HTR-8/SVneo (cell line): ENCODE measurements around the gene FBXO44.

Experiments used
- DNase-seq: peaks from one replicate; pipeline ENCODE4 v3.0.0; 2011; ENCODE audit warnings: low spot score, mixed read lengths; ENCODE audit not compliant: insufficient read length
- FAIRE-seq: peaks from 2 replicates; lab custom pipeline; 2011; peaks lifted over from hg19 to GRCh38; lab: Jason Lieb, UNC

The FBXO44 gene

GRCh38 chr1:11654939-11655808 lies 497 bp downstream of the FBXO44 start:
- FAIRE-seq (no peak), DNase-seq (no peak)

GRCh38 chr1:11657654-11658053 lies 3.0 kb downstream of the FBXO44 start:
- DNase-seq (no peak), FAIRE-seq (no peak)

DNA sequence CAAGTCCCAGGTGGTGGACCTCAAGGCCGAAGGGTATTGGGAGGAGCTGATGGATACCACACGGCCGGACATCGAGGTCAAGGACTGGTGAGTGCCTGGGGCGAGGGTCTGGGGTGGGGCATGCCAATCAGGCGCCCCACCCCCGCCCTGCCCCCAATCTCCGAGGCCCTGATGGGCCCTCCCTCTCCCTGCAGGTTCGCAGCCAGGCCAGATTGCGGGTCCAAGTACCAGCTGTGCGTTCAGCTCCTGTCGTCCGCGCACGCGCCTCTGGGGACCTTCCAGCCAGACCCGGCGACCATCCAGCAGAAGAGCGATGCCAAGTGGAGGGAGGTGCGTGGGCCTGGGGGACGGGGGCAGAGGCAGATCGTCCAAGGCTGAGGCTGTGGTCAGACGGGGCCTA lies 3.9 kb downstream of the FBXO44 start:
- DNase-seq: no peak
- FAIRE-seq: no peak

- FAIRE-seq (no peak), DNase-seq (no peak)
Measured at GRCh38 chr1:11659748-11660147, 5.1 kb downstream of the FBXO44 start.

DNA sequence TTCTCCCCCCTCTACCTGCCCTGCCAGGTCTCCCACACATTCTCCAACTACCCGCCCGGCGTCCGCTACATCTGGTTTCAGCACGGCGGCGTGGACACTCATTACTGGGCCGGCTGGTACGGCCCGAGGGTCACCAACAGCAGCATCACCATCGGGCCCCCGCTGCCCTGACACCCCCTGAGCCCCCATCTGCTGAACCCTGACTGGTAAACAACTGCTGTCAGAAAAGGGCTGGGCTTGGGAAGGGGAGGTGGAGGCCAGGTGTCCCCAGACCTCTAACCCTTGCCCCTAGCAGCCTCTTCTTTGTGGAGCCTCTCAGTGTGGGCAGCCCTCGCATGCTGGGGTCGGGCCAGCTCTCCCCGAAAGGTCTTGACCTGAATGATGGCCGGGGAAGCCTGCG lies 6.4 kb downstream of the FBXO44 start:
- FAIRE-seq (no peak), DNase-seq (no peak)

DNA sequence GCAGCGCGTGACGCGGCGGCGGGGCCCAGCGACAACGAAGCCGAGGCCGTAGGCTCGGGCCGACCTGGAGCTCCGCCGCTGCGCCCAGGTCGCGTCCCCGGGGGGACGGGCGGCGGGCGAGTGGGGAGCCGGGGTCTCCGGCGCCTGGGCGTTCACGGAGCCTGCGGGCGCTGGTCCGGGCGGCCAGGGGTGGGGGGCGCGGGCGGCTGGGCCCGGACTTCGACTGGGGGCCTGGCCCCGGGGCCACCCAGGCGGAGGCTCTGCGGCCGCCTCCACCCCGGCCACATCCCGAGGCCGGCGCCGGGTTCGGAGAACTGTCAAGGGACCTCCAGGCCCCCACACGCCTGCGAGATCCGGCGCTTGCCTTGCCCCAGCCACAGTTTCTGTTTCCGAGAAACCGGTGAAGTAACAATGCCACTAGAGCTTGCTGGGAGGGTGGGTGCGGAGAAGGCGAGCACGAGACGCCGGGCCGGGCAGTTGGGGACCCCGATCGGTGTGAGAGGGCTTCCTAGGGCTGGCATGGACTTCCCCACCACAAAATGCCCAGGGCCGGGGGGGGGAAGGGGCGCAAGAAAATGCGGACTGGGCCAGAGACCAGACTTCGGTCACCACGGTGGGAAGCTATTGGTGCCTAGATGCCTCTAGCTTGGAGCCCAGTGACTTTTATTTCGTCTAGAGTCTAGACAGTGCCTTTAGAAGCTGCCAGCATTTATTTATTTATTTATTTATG lies 9.8 kb downstream of the FBXO44 start:
- DNase-seq: no peak
- FAIRE-seq: no peak

DNA sequence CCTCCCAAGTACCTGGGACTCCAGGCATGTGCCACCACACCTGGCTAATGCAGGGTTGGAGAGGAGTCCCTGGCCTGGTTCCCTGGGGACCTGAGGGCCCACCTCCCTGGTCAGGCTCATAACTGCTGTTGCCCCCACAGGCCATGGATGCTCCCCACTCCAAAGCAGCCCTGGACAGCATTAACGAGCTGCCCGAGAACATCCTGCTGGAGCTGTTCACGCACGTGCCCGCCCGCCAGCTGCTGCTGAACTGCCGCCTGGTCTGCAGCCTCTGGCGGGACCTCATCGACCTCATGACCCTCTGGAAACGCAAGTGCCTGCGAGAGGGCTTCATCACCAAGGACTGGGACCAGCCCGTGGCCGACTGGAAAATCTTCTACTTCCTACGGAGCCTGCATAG lies 13.8 kb downstream of the FBXO44 start:
- FAIRE-seq (no peak), DNase-seq (no peak)

GRCh38 chr1:11670747-11671146 lies 16.1 kb downstream of the FBXO44 start:
- FAIRE-seq (no peak), DNase-seq (no peak)

GRCh38 chr1:11671205-11671543 lies 16.5 kb downstream of the FBXO44 start:
- FAIRE-seq (no peak), DNase-seq (no peak)

GRCh38 chr1:11671544-11672286 lies 17.0 kb downstream of the FBXO44 start:
- no peak for DNase-seq
- no peak for FAIRE-seq

GRCh38 chr1:11673089-11673769 lies 18.6 kb downstream of the FBXO44 start:
- FAIRE-seq: no peak
- no peak for DNase-seq

GRCh38 chr1:11674488-11674887 lies 19.8 kb downstream of the FBXO44 start:
- DNase-seq (no peak), FAIRE-seq (no peak)

DNA sequence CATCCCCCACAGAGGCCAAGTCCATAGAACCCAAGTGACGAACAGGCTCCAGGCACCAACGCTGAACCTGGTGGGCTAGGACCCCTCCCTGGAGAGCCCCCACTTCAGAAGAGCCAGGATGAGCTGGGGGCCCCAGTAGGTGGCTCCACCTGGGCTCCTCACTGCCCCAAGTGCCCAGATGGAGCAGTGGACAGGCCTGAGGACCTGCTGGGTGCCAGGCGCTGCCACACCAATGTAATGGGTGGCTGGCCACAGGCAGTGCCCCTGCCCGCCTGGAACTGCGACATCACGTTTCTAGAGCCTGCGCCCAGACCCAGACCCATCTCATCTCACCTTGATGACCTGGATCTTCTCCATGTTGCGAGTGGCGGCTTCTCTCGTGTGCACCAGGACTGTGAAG lies 20.6 kb downstream of the FBXO44 start:
- DNase-seq (no peak), FAIRE-seq (no peak)

DNA sequence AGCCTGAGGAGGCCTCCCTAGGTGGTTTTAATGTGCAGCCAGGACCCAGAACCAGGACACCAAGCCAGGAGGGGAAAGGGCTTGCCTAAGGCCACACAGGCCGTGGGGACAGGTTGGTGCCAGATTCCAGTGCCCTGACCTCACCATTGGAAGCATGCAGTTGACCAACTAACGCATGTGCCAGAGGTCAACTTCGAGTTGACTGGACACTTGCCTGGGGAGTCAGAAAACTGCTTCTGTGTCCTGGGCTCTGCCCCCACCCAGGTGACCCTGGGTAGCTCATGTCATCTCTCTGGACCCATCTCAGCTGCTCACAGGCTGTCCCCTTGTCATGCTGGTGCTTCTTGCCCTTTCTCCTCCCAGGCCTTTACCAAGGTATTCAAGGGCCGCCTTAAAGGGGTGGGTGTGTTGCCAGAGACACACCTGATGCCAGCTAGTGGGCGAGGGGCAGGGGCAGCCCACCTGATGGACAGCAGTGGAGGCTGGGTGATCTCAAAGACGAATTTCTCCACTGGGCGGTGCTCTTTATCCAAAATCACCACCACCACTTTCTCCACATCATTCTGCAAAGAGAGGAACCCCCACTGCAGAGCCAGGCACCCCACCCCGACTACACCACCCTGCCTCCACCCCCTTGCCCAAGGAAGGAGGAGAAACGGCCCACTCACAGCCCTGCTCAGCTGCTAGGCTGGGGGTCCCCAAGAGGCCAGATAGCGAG lies 21.9 kb downstream of the FBXO44 start:
- DNase-seq (no peak), FAIRE-seq (no peak)

DNA sequence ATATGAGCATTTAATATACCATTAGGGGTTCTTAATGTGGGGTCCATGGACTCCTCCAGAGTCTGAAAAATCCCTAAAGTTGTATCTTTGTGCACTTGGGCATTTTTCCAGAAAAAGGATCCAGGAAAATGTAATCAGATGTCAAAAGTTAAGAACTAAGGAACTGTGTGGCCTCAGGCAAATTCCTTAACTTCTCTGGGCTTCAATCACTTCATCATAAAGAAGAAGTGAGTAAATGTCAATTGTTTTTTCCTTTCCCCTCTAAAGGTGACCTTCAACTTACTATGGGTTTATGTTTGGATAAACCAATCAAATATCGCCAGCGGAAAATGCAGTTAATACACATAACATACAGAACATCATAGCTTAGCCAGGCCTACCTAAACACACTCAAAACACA lies 23.8 kb downstream of the FBXO44 start:
- no peak for FAIRE-seq

GRCh38 chr1:11680270-11681070 lies 25.8 kb downstream of the FBXO44 start:
- no peak for DNase-seq
- no peak for FAIRE-seq

More for the DNA sequence above, 23.8 kb downstream of the FBXO44 start:
- no peak for DNase-seq

- FAIRE-seq: peak; percentile 83
Measured at GRCh38 chr1:11681071-11681771, 26.5 kb downstream of the FBXO44 start, which contains the start of gene MAD2L2. Gene MAD2L2 (minus strand): TSS chr1:11681148. CDS start chr1:11680601, 547 bp downstream.

DNA sequence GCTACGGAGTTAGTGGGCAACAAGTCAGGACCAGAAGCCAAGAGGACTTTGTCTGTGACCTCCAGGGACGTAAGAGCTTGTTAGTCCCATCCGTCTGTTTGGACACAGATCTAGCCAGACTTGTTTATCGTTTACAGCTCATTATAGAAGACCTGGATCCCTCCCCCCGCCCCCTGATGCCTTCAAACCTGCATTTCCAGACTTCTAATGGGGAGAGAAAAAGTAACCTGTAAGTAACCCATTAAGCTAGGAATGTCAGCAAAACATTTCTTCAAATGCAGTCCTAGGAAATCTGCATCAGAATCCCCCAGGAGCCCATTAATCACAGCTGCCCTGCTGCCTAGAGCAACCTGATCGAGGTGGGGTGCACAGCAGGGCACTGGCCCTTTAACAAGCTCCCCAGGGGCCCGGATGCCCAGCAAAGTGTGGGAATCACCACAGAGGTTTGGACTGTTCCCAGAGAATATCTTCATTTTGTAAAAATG lies 27.7 kb downstream of the FBXO44 start:
- FAIRE-seq (no peak), DNase-seq (no peak)

More at GRCh38 chr1:11681071-11681771, 26.5 kb downstream of the FBXO44 start, which contains the start of gene MAD2L2:
- DNase-seq: peak; percentile 84
